Measurements from ENCODE around the gene PRKACA.
"Not testable (repeated sequence)": the region's sequence is repeated elsewhere in the genome, so short reads cannot be mapped to it uniquely, and the experiment has no call there.

The PRKACA gene

GRCh38 chr19:14066134-14066533, 51.4 kb downstream of the PRKACA start:
- DNase-seq (ENCODE audit: low spot score): no peak

GRCh38 chr19:14063105-14063504, 54.5 kb downstream of the PRKACA start:
- no peak for DNase-seq (ENCODE audit: low spot score)

- DNase-seq (ENCODE audit: low spot score): no peak
These were observed 55.1 kb downstream of the PRKACA start for GRCh38 chr19:14062558-14062855.

GRCh38 chr19:14061751-14062557, 55.6 kb downstream of the PRKACA start, which contains the start of gene PALM3:
Gene PALM3, minus strand, starts transcription at chr19:14062076. Its CDS starts 96 bp downstream, at chr19:14061980.
- DNase-seq (ENCODE audit: low spot score): no peak

- DNase-seq (ENCODE audit: low spot score): no peak
These were observed 56.3 kb downstream of the PRKACA start for GRCh38 chr19:14061081-14061749.

GRCh38 chr19:14059652-14060155, 57.9 kb downstream of the PRKACA start:
- DNase-seq (ENCODE audit: low spot score): no peak

GRCh38 chr19:14059093-14059480, 58.5 kb downstream of the PRKACA start:
- DNase-seq (ENCODE audit: low spot score): no peak

- no peak for DNase-seq (ENCODE audit: low spot score)
These were observed 59.1 kb downstream of the PRKACA start for GRCh38 chr19:14058182-14059092.

GRCh38 chr19:14056741-14057356, 60.7 kb downstream of the PRKACA start:
- no peak for DNase-seq (ENCODE audit: low spot score)

- no peak for DNase-seq (ENCODE audit: low spot score)
These were observed 61.4 kb downstream of the PRKACA start for GRCh38 chr19:14056069-14056666.

- DNase-seq (ENCODE audit: low spot score): no peak
These were observed 62.2 kb downstream of the PRKACA start for GRCh38 chr19:14055396-14055795.

- DNase-seq (ENCODE audit: low spot score): no peak
These were observed 62.8 kb downstream of the PRKACA start for GRCh38 chr19:14054721-14055120.

- DNase-seq (ENCODE audit: low spot score): no peak
These were observed 63.5 kb downstream of the PRKACA start for GRCh38 chr19:14054099-14054498.

GRCh38 chr19:14053500-14053899, 64.1 kb downstream of the PRKACA start:
- DNase-seq (ENCODE audit: low spot score): no peak

GRCh38 chr19:14053032-14053431, 64.5 kb downstream of the PRKACA start:
- DNase-seq (ENCODE audit: low spot score): no peak

- no peak for DNase-seq (ENCODE audit: low spot score)
These were observed 65.1 kb downstream of the PRKACA start for GRCh38 chr19:14052470-14052869.

- DNase-seq (ENCODE audit: low spot score): no peak
These were observed 65.6 kb downstream of the PRKACA start for GRCh38 chr19:14051980-14052379.

- not testable (repeated sequence) for DNase-seq (ENCODE audit: low spot score)
These were observed 66.6 kb downstream of the PRKACA start for GRCh38 chr19:14050961-14051360.

GRCh38 chr19:14050512-14050911, 67.0 kb downstream of the PRKACA start:
- no peak for DNase-seq (ENCODE audit: low spot score)

- DNase-seq (ENCODE audit: low spot score): peak; percentile 60
These were observed 69.0 kb downstream of the PRKACA start for GRCh38 chr19:14048443-14049153.

GRCh38 chr19:14047866-14048265, 69.7 kb downstream of the PRKACA start:
- DNase-seq (ENCODE audit: low spot score): not testable (repeated sequence)
